Neutrophil (primary cell): ENCODE data around the gene SNX12.
A peak's percentile ranks its signal among the peaks of the same experiment; 100 is the strongest.

Experiments
- H3K27ac ChIP-seq: fragments of 200-600 bp; sonication (generic); 2 replicates; pipeline ENCODE4 v1.5.1; 2016; ENCODE audit warnings: mild to moderate bottlenecking, moderate library complexity
- H3K27me3 ChIP-seq: fragments of 200-600 bp; sonication (generic); 2 replicates; pipeline ENCODE4 v1.6.0; 2016; ENCODE audit warnings: mild to moderate bottlenecking
- H3K36me3 ChIP-seq: fragments of 200-600 bp; sonication (generic); 2 replicates; pipeline ENCODE4 v1.5.1; 2017
- H3K4me1 ChIP-seq, 2 experiments: fragments of 200-600 bp in 1 of 2; sonication (generic) in 1 of 2; 1 replicate in 1 of 2; 2 replicates in 1 of 2; pipeline versions ENCODE4 v1.5.1 to v1.6.1; 2013 to 2016; ENCODE audit warnings: low read depth in 1 of 2, low read length in 1 of 2, mild to moderate bottlenecking in 1 of 2, moderate library complexity in 1 of 2; ENCODE audit not compliant: control insufficient read depth in 1 of 2, insufficient read depth in 1 of 2
- H3K4me3 ChIP-seq, 2 experiments: fragments of 200-600 bp in 1 of 2; sonication (generic) in 1 of 2; 1 replicate in 1 of 2; 2 replicates in 1 of 2; pipeline ENCODE4 v1.5.1; 2013 to 2016; ENCODE audit warnings: low read depth in 1 of 2, low read length in 1 of 2, mild to moderate bottlenecking in 1 of 2, moderate library complexity in 1 of 2
- H3K9me3 ChIP-seq: fragments of 200-600 bp; sonication (generic); 2 replicates; pipeline ENCODE4 v1.5.1; 2016
- CTCF ChIP-seq: fragments of 200-600 bp; sonication (generic); IDR thresholded peaks from 2 replicates; pipeline ENCODE4 v1.5.1; 2016; ENCODE audit warnings: antibody characterized with exemption

The SNX12 gene

GRCh38 chrX:71096760-71097032 is 28.6 kb upstream of the SNX12 start:
- H3K27me3 ChIP-seq = no peaks in the 10 kb centered on the region
- H3K4me1 ChIP-seq = peaks cover 26 to 27% of the 10 kb centered on the region in 2 experiments
- peak overlapping the region; percentile 84 for H3K27ac ChIP-seq
- no peaks in the 10 kb centered on the region for H3K9me3 ChIP-seq
- H3K36me3 ChIP-seq = peaks cover 12% of the 10 kb centered on the region
- H3K4me3 ChIP-seq = peak overlapping the region; percentile 68 to 84
- TF ChIP-seq CTCF = no peak

- Histone ChIP-seq H3K4me3 (peak overlapping the region; percentile 68 to 84), H3K9me3 (no peaks in the 10 kb centered on the region), H3K27me3 (no peaks in the 10 kb centered on the region), H3K36me3 (peaks cover 6% of the 10 kb centered on the region), H3K4me1 (peaks cover 26 to 27% of the 10 kb centered on the region in 2 experiments), H3K27ac (peak overlapping the region; percentile 84)
- TF ChIP-seq CTCF = no peak
These were observed 28.0 kb upstream of the SNX12 start for GRCh38 chrX:71095981-71096759.

- Histone ChIP-seq H3K4me1 (peaks cover 26 to 27% of the 10 kb centered on the region in 2 experiments), H3K4me3 (peak within 1 kb of the TSS; percentile 68 to 84), H3K36me3 (peaks cover under 1% of the 10 kb centered on the region), H3K9me3 (no peaks in the 10 kb centered on the region), H3K27ac (peak within 1 kb of the TSS; percentile 84), H3K27me3 (no peaks in the 10 kb centered on the region)
- TF ChIP-seq CTCF = no peak
These were observed 27.4 kb upstream of the SNX12 start, which contains the start of gene FOXO4 for GRCh38 chrX:71095555-71095980. Gene FOXO4, plus strand, starts transcription at chrX:71095851. Its CDS starts 678 bp downstream, at chrX:71096529.

- peaks cover 26 to 27% of the 10 kb centered on the region in 2 experiments for H3K4me1 ChIP-seq
- no peak for TF ChIP-seq CTCF
- H3K27ac ChIP-seq = no peak overlapping the region
- no peaks in the 10 kb centered on the region for H3K27me3 ChIP-seq
- H3K36me3 ChIP-seq = no peaks in the 10 kb centered on the region
- H3K9me3 ChIP-seq = no peaks in the 10 kb centered on the region
- H3K4me3 ChIP-seq = peak overlapping the region; percentile 68 to 84
These were observed 26.9 kb upstream of the SNX12 start for GRCh38 chrX:71095033-71095432.

GRCh38 chrX:71091263-71091662 is 23.1 kb upstream of the SNX12 start:
- Histone ChIP-seq H3K9me3 (no peaks in the 10 kb centered on the region), H3K4me1 (peaks cover 4 to 7% of the 10 kb centered on the region in 2 experiments), H3K36me3 (no peaks in the 10 kb centered on the region), H3K27ac (no peak overlapping the region), H3K27me3 (no peaks in the 10 kb centered on the region), H3K4me3 (no peak overlapping the region)
- TF ChIP-seq CTCF = no peak
